Retinal pigment epithelial cell (primary cell): ENCODE results near the gene JMJD8.
A peak's percentile ranks its signal among the peaks of the same experiment; 100 is the strongest.

Experiments
- DNase-seq: peaks from one replicate; pipeline ENCODE4 v3.0.0-alpha.2; 2010; ENCODE audit warnings: low read depth
- H3K4me3 ChIP-seq: 2 replicates; pipeline ENCODE4 v1.5.1; 2011; ENCODE audit warnings: mild to moderate bottlenecking, low read length, control low read depth, moderate library complexity
- CTCF ChIP-seq: conservative IDR thresholded peaks from 2 replicates; pipeline ENCODE4 v1.5.1; 2011; ENCODE audit warnings: low read depth, low read length, control low read depth, inconsistent platforms

Gene JMJD8

GRCh38 chr16:640614-641013, 43.5 kb downstream of the JMJD8 start:
- DNase-seq: no peak
- TF ChIP-seq CTCF: no peak
- no peak overlapping the region for H3K4me3 ChIP-seq

GRCh38 chr16:638836-639235, 45.3 kb downstream of the JMJD8 start:
- no peak for TF ChIP-seq CTCF
- no peak overlapping the region for H3K4me3 ChIP-seq
- DNase-seq: no peak

GRCh38 chr16:638034-638543, 46.0 kb downstream of the JMJD8 start:
- DNase-seq: no peak
- no peak for TF ChIP-seq CTCF
- no peak overlapping the region for H3K4me3 ChIP-seq

GRCh38 chr16:637081-638018, 46.8 kb downstream of the JMJD8 start:
- DNase-seq: no peak
- no peak for TF ChIP-seq CTCF
- peak overlapping the region; percentile 77 for H3K4me3 ChIP-seq

- DNase-seq: peak; percentile 76
- peak within 1 kb of the TSS; percentile 77 for H3K4me3 ChIP-seq
- no peak for TF ChIP-seq CTCF
These were observed 47.7 kb downstream of the JMJD8 start, which contains the start of gene METTL26 for GRCh38 chr16:636206-637080. TSS of gene METTL26 (minus strand) at chr16:636305. CDS start at chr16:636290, 15 bp downstream.

GRCh38 chr16:635573-636205, 48.4 kb downstream of the JMJD8 start:
- no peak for DNase-seq
- peak overlapping the region; percentile 77 for H3K4me3 ChIP-seq
- TF ChIP-seq CTCF: no peak
